Measurements from ENCODE around the gene CDR2. TPM values are rescaled to one million over a fixed set of nuclear protein-coding genes. Genes with fewer than 3 reads are reported as not detected.

Gene CDR2
- total and polyA plus RNA-seq, 2 experiments from 2014 or later = 26.7 to 30.9 TPM

DNA sequence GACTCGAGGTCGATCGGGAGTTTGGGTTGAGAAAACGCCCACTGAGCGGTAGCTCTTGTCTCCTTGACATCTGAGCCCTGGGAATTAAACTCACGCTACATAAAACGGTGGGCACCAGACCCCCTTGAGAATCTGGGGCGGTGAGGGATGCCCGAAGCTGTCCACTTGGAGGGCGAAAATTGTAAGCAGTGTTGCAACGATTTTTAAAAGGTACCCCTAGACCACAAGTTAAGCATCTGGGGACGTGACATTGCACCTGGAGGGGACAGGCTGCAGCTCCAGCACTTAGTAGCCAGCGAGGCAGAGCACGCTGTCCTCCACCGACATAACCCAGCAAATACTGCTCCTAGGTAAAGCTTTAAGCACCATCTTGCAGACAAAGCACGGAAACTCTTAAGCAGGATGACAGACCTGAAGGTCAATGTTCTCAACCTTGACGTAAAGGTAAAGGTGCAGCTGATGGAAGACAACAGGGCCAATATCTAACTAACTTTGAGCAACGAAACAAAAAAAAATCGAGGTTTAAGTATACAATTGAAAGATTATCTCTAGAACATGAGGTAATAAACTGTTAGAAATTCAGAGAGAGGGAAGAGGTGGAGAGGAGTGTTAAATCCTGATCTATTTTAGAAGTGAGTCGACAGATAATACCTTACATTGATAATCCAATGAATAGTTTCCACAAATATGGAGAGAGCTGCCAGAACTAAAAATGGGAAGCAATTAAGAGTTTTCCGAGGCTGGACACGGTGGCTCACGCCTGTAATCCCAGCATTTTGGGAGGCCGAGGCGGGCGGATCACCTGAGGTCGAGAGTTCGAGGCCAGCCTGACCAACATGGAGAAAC is 921 bp upstream of the CDR2 start:
- peak overlapping the region; percentile 84 for H3K27ac ChIP-seq
- H3K36me3 ChIP-seq (replicated peaks; ENCODE audit: insufficient read depth, low read depth) = no peaks in the 10 kb centered on the region
- peaks cover 34% of the 10 kb centered on the region for H3K79me2 ChIP-seq
- TF ChIP-seq EZH2 (IDR thresholded peaks at IDR 0.05; ENCODE audit: borderline replicate concordance) (no peak), EZH2phosphoT487 (IDR thresholded peaks at IDR 0.05; ENCODE audit: low read depth, severe bottlenecking, unreplicated experiment) (no peak), CTCF (IDR thresholded peaks at IDR 0.05; ENCODE audit: poor library complexity) (no peak)
- peaks cover 8% of the 10 kb centered on the region for H4K20me1 ChIP-seq (ENCODE audit: insufficient read depth, poor library complexity, severe bottlenecking)
- H3K4me3 ChIP-seq = peak overlapping the region; percentile 75
- peaks cover 27% of the 10 kb centered on the region for H3K4me1 ChIP-seq (ENCODE audit: insufficient read depth)
- WGBS (ENCODE audit: low lambda C conversion rate, missing lambda C conversion rate) = 33% methylated on average over 28 of the region's 28 CpGs
- H3K9me3 ChIP-seq (ENCODE audit: low read depth) = no peaks in the 10 kb centered on the region
- no peaks in the 10 kb centered on the region for H3K27me3 ChIP-seq
- peak overlapping the region; percentile 84 for H3K4me2 ChIP-seq
- peak overlapping the region; percentile 64 for H2AFZ ChIP-seq
- peak; percentile 27 for DNase-seq (ENCODE audit: low spot score)
- no peaks in the 10 kb centered on the region for H3K9me2 ChIP-seq (replicated peaks; ENCODE audit: insufficient read depth)

DNA sequence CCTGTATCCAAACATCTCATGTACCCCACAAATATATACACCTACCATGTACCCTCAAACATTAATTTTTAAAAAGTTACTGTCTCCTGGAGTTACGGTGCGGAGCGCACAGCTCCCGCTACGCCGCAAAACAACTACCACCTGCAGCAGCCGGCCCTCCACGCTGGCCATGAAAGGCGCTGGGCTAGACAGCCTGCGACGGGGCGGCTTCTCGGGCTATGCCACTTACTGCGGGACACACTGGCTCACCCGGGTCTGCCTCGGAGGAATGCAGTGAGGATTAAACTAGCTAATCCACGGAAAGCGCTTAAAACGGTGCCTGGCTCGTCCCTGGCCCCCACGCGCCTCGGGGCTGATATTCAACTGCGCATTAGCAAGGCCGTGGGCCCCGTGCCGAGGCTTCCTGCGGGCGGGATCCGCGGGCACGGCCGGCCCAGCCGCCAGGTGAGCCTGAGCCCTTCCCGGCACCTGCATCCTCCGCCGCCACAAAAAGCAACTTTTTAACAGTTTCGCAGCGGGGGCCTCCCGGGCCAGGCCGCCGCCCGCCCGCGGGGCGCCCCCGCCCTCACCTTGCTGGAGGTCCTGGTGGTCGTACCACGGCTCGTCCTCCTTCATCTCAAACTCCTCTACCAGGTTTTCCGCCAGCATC is 633 bp downstream of the CDR2 start:
- DNase-seq (ENCODE audit: low spot score) = peak; percentile 58
- no peaks in the 10 kb centered on the region for H3K36me3 ChIP-seq (replicated peaks; ENCODE audit: insufficient read depth, low read depth)
- peaks cover 49% of the 10 kb centered on the region for H3K79me2 ChIP-seq
- no peaks in the 10 kb centered on the region for H3K9me2 ChIP-seq (replicated peaks; ENCODE audit: insufficient read depth)
- peak overlapping the region; percentile 67 for H2AFZ ChIP-seq
- TF ChIP-seq EZH2phosphoT487 (IDR thresholded peaks at IDR 0.05; ENCODE audit: low read depth, severe bottlenecking, unreplicated experiment) (no peak), EZH2 (IDR thresholded peaks at IDR 0.05; ENCODE audit: borderline replicate concordance) (no peak), CTCF (IDR thresholded peaks at IDR 0.05; ENCODE audit: poor library complexity) (no peak)
- H3K27ac ChIP-seq = peak overlapping the region; percentile 85
- no peaks in the 10 kb centered on the region for H3K9me3 ChIP-seq (ENCODE audit: low read depth)
- peaks cover 42% of the 10 kb centered on the region for H3K4me1 ChIP-seq (ENCODE audit: insufficient read depth)
- no peaks in the 10 kb centered on the region for H3K27me3 ChIP-seq
- H4K20me1 ChIP-seq (ENCODE audit: insufficient read depth, poor library complexity, severe bottlenecking) = peaks cover 13% of the 10 kb centered on the region
- 2% methylated on average over 39 of the region's 51 CpGs for WGBS (ENCODE audit: low lambda C conversion rate, missing lambda C conversion rate)
- peak overlapping the region; percentile 88 for H3K4me2 ChIP-seq
- H3K4me3 ChIP-seq = peak overlapping the region; percentile 70

DNA sequence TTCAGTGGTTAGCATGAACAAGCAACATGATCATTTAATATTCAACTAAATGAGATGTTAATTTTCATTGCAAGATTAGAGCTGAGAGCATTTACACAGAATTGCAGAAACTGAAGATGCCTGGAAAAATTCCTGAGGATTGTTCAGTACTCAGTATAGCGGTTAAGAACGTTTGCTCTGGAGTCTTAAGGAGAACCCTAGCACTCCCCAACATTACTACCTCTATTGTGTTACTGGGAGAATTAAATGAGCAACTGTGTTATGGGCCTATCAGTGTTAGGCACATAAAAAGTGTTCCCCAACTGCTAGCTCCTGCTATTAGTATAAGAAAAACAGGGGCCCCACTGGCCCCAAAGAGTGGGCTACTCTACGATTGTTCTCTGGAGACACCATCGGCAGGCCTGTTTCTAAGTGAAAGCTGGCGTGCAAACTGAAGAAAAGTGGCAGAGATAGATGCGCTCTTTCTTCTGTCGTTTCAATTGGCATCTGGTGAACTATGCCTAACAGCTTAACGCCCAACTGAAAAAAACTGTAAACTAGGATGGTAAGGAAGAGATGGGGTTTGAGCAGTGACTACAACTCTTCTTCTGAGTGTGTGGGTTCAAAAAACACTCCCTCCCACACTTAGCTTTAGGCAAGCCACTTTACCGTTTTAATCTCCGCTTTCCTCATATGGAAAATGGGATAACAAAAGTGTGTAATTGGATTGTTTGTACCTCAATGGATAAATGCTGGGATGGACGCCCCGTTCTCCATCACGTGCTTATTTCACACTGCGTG is 1.3 kb downstream of the CDR2 start:
- Histone ChIP-seq H3K9me3 (ENCODE audit: low read depth) (no peaks in the 10 kb centered on the region), H4K20me1 (ENCODE audit: insufficient read depth, poor library complexity, severe bottlenecking) (peaks cover 19% of the 10 kb centered on the region), H3K27me3 (no peaks in the 10 kb centered on the region), H3K4me1 (ENCODE audit: insufficient read depth) (peaks cover 44% of the 10 kb centered on the region), H3K36me3 (replicated peaks; ENCODE audit: insufficient read depth, low read depth) (no peaks in the 10 kb centered on the region), H3K9me2 (replicated peaks; ENCODE audit: insufficient read depth) (no peaks in the 10 kb centered on the region), H3K79me2 (peaks cover 56% of the 10 kb centered on the region), H3K27ac (peak overlapping the region; percentile 85), H3K4me2 (peak overlapping the region; percentile 88), H3K4me3 (peak overlapping the region; percentile 70), H2AFZ (peak overlapping the region; percentile 67)
- no peak for TF ChIP-seq EZH2phosphoT487 (IDR thresholded peaks at IDR 0.05; ENCODE audit: low read depth, severe bottlenecking, unreplicated experiment)
- TF ChIP-seq EZH2 (IDR thresholded peaks at IDR 0.05; ENCODE audit: borderline replicate concordance) = no peak
- TF ChIP-seq CTCF (IDR thresholded peaks at IDR 0.05; ENCODE audit: poor library complexity) = no peak
- no peak for DNase-seq (ENCODE audit: low spot score)
- 43% methylated on average over 14 of the region's 14 CpGs for WGBS (ENCODE audit: low lambda C conversion rate, missing lambda C conversion rate)
